WTC11 (cell line): Measurements from ENCODE around the gene CDH18. TPM values are rescaled to one million over a fixed set of nuclear protein-coding genes. Genes with fewer than 3 reads are reported as not detected.

ENCODE experiments used
- ATAC-seq: fragments of 200-7000 bp; cut with Tn5 transposase; 2 replicates; pipeline ENCODE4 v1.10.0; 2021; ENCODE audit warnings: mild to moderate bottlenecking, moderate library complexity
- CTCF ChIA-PET: fragments of 300-600 bp; sonication (Branson Sonifier 250); formaldehyde crosslinking; loops from one replicate; lab custom pipeline; 2021; ENCODE audit warnings: antibody characterized with exemption; lab: Charles Lee
- POLR2A ChIA-PET: fragments of 350-600 bp; sonication (Branson Sonifier 250); formaldehyde crosslinking; loops from one replicate; lab custom pipeline; 2021; ENCODE audit warnings: antibody characterized with exemption; lab: Charles Lee
- DNase-seq: peaks from one replicate; pipeline ENCODE4 v3.0.0; 2021; ENCODE audit warnings: low spot score
- H3K27ac Mint-ChIP-seq: 2 replicates; pipeline ENCODE4 v1.8.0; 2021; ENCODE audit warnings: mixed read lengths
- H3K27me3 Mint-ChIP-seq: 2 replicates; pipeline ENCODE4 v1.8.0; 2021; ENCODE audit warnings: low read depth, mild to moderate bottlenecking, moderate library complexity, mixed read lengths
- H3K36me3 Mint-ChIP-seq: 2 replicates; pipeline ENCODE4 v1.8.0; 2021; ENCODE audit warnings: mixed read lengths
- H3K4me1 Mint-ChIP-seq: 2 replicates; pipeline ENCODE4 v1.8.0; 2022; ENCODE audit warnings: mixed read lengths
- H3K4me3 Mint-ChIP-seq: 2 replicates; pipeline ENCODE4 v1.8.0; 2021; ENCODE audit warnings: mild to moderate bottlenecking, moderate library complexity, mixed read lengths
- H3K9me3 Mint-ChIP-seq: 2 replicates; pipeline ENCODE4 v1.8.0; 2021; ENCODE audit warnings: mixed read lengths
- CREM ChIP-seq: sonication (generic); formaldehyde crosslinking; IDR thresholded peaks from 2 replicates; pipeline ENCODE4 v1.8.1; 2022; ENCODE audit warnings: mild to moderate bottlenecking, missing genetic modification reagents, moderate library complexity
- GTF2I ChIP-seq: fragments of 250-450 bp; sonication (Bioruptor Pico); conservative IDR thresholded peaks from 2 replicates; pipeline ENCODE4 v1.4.0; 2021; ENCODE audit warnings: mild to moderate bottlenecking
- NFE2L1 ChIP-seq: sonication (generic); formaldehyde crosslinking; IDR thresholded peaks from 2 replicates; pipeline ENCODE4 v1.8.1; 2023; ENCODE audit warnings: missing genetic modification reagents
- NFYB ChIP-seq: sonication (generic); formaldehyde crosslinking; conservative IDR thresholded peaks from 2 replicates; pipeline ENCODE4 v1.8.0; 2022; ENCODE audit warnings: low read depth, missing genetic modification reagents
- RELA ChIP-seq: sonication (generic); formaldehyde crosslinking; IDR thresholded peaks from 2 replicates; pipeline ENCODE4 v1.8.1; 2022; ENCODE audit warnings: missing genetic modification reagents, mild to moderate bottlenecking, borderline replicate concordance
- ZNF121 ChIP-seq: sonication (generic); formaldehyde crosslinking; IDR thresholded peaks from 2 replicates; pipeline ENCODE4 v1.8.0; 2023; ENCODE audit warnings: missing genetic modification reagents
- ZNF219 ChIP-seq: sonication (generic); formaldehyde crosslinking; IDR thresholded peaks from 2 replicates; pipeline ENCODE4 v1.8.0; 2023; ENCODE audit warnings: missing genetic modification reagents, mild to moderate bottlenecking, borderline replicate concordance
- ZNF396 ChIP-seq: fragments of 250-450 bp; sonication (Bioruptor Pico); IDR thresholded peaks from 2 replicates; pipeline ENCODE4 v1.8.0; 2021; ENCODE audit warnings: mild to moderate bottlenecking, moderate library complexity, borderline replicate concordance
- ZNF416 ChIP-seq: fragments of 250-450 bp; sonication (Bioruptor Pico); IDR thresholded peaks from 2 replicates; pipeline ENCODE4 v1.9.0; 2021; ENCODE audit warnings: mild to moderate bottlenecking, inconsistent platforms
- total RNA-seq: library from RNA; stranded (reverse); gene quantifications from 3 replicates; pipeline ENCODE4 v1.2.3, GENCODE V29; 2021
- TF ChIP-seq, protein P1 (sequence below): sonication (generic); formaldehyde crosslinking; IDR thresholded peaks from 2 replicates; pipeline ENCODE4 v1.8.0; 2022; ENCODE audit warnings: mild to moderate bottlenecking, missing genetic modification reagents
- TF ChIP-seq, protein P2 (sequence below): sonication (generic); formaldehyde crosslinking; IDR thresholded peaks from 2 replicates; pipeline ENCODE4 v1.8.0; 2022; ENCODE audit warnings: mild to moderate bottlenecking, missing genetic modification reagents
- TF ChIP-seq, protein P3 (sequence below): sonication (generic); formaldehyde crosslinking; IDR thresholded peaks from 2 replicates; pipeline ENCODE4 v1.8.1; 2023; ENCODE audit warnings: mild to moderate bottlenecking, missing genetic modification reagents
- TF ChIP-seq, protein P4 (sequence below): sonication (generic); formaldehyde crosslinking; conservative IDR thresholded peaks from 2 replicates; pipeline ENCODE4 v1.8.1; 2022; ENCODE audit warnings: mild to moderate bottlenecking, missing genetic modification reagents
- TF ChIP-seq, protein P5 (sequence below): sonication (generic); formaldehyde crosslinking; IDR thresholded peaks from 2 replicates; pipeline ENCODE4 v1.8.0; 2022; ENCODE audit warnings: missing genetic modification reagents
- TF ChIP-seq, protein P6 (sequence below): sonication (generic); formaldehyde crosslinking; IDR thresholded peaks from 2 replicates; pipeline ENCODE4 v1.8.1; 2023; ENCODE audit warnings: mild to moderate bottlenecking, missing genetic modification reagents, borderline replicate concordance
- TF ChIP-seq, protein P7 (sequence below): fragments of 250-450 bp; sonication (Bioruptor Pico); conservative IDR thresholded peaks from 2 replicates; pipeline ENCODE4 v1.9.0; 2021; ENCODE audit warnings: mild to moderate bottlenecking
- TF ChIP-seq, protein P8 (sequence below): sonication (generic); formaldehyde crosslinking; IDR thresholded peaks from 2 replicates; pipeline ENCODE4 v1.8.1; 2022; ENCODE audit warnings: mild to moderate bottlenecking, missing genetic modification reagents, moderate library complexity, borderline replicate concordance

CDH18 gene
- total RNA-seq, 1 experiment from 2014 or later: 0.24 TPM

DNA sequence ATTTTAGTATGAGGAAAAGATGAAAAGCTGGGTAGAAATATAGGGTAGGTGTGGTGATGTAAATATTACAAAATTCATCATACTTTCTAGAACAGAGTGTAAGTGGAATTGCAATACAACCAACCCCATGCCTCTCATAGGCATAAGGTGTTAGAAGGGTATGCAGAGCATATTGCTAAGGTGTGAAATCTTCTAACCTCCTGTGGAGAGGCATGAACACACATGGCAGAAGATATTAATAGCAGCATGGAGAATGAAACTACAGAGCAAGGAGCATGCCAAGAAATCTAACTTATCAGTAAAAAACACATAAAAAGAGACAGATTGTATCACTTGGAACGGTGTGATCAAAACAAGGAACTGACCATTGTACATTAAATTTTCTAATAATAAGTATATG, 441.5 kb downstream of the CDH18 start:
- peaks cover under 1% of the 10 kb centered on the region for H3K9me3 Mint-ChIP-seq
- H3K4me3 Mint-ChIP-seq: no peak overlapping the region
- ATAC-seq (no peak), DNase-seq (no peak)
- TF ChIP-seq ZNF416 (CRISPR knock-in tag): no peak
- TF ChIP-seq, all 79 proteins: peak for 0
- ChIA-PET POLR2A (no interaction called here), CTCF (no interaction called here)
- Mint-ChIP-seq H3K27me3 (no peaks in the 10 kb centered on the region), H3K36me3 (no peaks in the 10 kb centered on the region), H3K4me1 (no peaks in the 10 kb centered on the region), H3K27ac (no peak overlapping the region)

DNA sequence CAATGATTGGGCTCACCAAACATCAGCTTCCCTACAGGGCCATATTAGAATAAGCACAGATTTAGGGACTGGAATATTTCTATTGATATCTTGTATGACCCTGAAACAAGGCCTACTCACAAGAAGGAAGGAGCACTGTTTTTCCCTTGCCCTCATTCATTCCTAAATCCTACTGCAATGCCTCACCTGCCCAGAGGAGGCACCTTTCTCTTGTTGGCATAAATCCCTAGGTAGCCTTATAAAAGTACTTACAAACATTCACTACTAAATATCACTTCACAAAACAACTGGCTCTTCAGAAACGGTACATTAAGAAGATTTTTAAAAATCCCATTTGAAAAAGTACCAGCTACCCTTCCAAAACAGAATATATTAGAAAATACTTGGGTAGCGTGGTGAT, 449.4 kb downstream of the CDH18 start:
- no peak for DNase-seq
- ChIA-PET CTCF (no interaction called here), POLR2A (no interaction called here)
- Mint-ChIP-seq H3K4me3 (no peak overlapping the region), H3K4me1 (no peaks in the 10 kb centered on the region), H3K9me3 (peaks cover 20% of the 10 kb centered on the region), H3K27me3 (no peaks in the 10 kb centered on the region), H3K36me3 (peaks cover 3% of the 10 kb centered on the region; the same call in 1 of the 2 replicates), H3K27ac (no peak overlapping the region)
- TF ChIP-seq ZNF121 (CRISPR knock-in tag) (no peak), ZNF396 (no peak), ZNF219 (CRISPR knock-in tag) (no peak)
- TF ChIP-seq, protein P1, sequence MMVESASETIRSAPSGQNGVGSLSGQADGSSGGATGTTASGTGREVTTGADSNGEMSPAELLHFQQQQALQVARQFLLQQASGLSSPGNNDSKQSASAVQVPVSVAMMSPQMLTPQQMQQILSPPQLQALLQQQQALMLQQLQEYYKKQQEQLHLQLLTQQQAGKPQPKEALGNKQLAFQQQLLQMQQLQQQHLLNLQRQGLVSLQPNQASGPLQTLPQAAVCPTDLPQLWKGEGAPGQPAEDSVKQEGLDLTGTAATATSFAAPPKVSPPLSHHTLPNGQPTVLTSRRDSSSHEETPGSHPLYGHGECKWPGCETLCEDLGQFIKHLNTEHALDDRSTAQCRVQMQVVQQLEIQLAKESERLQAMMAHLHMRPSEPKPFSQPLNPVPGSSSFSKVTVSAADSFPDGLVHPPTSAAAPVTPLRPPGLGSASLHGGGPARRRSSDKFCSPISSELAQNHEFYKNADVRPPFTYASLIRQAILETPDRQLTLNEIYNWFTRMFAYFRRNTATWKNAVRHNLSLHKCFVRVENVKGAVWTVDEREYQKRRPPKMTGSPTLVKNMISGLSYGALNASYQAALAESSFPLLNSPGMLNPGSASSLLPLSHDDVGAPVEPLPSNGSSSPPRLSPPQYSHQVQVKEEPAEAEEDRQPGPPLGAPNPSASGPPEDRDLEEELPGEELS (CRISPR knock-in tag): no peak
- TF ChIP-seq, protein P2, sequence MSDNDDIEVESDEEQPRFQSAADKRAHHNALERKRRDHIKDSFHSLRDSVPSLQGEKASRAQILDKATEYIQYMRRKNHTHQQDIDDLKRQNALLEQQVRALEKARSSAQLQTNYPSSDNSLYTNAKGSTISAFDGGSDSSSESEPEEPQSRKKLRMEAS (CRISPR knock-in tag): no peak
- TF ChIP-seq, protein P3, sequence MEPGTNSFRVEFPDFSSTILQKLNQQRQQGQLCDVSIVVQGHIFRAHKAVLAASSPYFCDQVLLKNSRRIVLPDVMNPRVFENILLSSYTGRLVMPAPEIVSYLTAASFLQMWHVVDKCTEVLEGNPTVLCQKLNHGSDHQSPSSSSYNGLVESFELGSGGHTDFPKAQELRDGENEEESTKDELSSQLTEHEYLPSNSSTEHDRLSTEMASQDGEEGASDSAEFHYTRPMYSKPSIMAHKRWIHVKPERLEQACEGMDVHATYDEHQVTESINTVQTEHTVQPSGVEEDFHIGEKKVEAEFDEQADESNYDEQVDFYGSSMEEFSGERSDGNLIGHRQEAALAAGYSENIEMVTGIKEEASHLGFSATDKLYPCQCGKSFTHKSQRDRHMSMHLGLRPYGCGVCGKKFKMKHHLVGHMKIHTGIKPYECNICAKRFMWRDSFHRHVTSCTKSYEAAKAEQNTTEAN (CRISPR knock-in tag): no peak
- TF ChIP-seq, protein P4, sequence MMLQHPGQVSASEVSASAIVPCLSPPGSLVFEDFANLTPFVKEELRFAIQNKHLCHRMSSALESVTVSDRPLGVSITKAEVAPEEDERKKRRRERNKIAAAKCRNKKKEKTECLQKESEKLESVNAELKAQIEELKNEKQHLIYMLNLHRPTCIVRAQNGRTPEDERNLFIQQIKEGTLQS (CRISPR knock-in tag): no peak
- ATAC-seq: peak; percentile 64

DNA sequence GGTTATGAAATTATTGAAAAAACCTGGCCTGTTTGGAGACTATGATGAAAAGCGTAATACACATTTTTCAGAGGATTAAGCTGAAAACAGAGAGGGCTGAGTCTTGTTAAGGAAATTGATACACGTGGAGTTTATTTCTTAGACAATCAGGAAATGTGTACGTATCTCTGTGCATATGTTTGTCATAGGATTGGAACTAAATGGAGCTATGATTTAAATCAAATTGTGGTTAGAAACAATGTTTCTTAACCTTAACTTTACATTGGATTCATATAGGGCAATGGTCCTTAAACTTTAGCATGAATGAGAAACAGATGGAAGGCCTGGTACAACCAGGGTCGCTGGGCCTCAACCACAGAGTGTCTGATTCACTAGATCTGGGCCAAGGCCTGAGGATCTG, 451.6 kb downstream of the CDH18 start:
- Mint-ChIP-seq H3K4me1 (no peaks in the 10 kb centered on the region), H3K27ac (no peak overlapping the region), H3K36me3 (peaks cover 3% of the 10 kb centered on the region; the same call in 1 of the 2 replicates), H3K27me3 (no peaks in the 10 kb centered on the region), H3K4me3 (no peak overlapping the region), H3K9me3 (peaks cover 18% of the 10 kb centered on the region)
- no peak for DNase-seq
- CTCF ChIA-PET: no interaction called here
- ATAC-seq: no peak
- POLR2A ChIA-PET: no interaction called here
- no peak for TF ChIP-seq NFYB (CRISPR knock-in tag)
- TF ChIP-seq, protein P5, sequence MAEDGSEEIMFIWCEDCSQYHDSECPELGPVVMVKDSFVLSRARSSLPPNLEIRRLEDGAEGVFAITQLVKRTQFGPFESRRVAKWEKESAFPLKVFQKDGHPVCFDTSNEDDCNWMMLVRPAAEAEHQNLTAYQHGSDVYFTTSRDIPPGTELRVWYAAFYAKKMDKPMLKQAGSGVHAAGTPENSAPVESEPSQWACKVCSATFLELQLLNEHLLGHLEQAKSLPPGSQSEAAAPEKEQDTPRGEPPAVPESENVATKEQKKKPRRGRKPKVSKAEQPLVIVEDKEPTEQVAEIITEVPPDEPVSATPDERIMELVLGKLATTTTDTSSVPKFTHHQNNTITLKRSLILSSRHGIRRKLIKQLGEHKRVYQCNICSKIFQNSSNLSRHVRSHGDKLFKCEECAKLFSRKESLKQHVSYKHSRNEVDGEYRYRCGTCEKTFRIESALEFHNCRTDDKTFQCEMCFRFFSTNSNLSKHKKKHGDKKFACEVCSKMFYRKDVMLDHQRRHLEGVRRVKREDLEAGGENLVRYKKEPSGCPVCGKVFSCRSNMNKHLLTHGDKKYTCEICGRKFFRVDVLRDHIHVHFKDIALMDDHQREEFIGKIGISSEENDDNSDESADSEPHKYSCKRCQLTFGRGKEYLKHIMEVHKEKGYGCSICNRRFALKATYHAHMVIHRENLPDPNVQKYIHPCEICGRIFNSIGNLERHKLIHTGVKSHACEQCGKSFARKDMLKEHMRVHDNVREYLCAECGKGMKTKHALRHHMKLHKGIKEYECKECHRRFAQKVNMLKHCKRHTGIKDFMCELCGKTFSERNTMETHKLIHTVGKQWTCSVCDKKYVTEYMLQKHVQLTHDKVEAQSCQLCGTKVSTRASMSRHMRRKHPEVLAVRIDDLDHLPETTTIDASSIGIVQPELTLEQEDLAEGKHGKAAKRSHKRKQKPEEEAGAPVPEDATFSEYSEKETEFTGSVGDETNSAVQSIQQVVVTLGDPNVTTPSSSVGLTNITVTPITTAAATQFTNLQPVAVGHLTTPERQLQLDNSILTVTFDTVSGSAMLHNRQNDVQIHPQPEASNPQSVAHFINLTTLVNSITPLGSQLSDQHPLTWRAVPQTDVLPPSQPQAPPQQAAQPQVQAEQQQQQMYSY (CRISPR knock-in tag): no peak
- TF ChIP-seq ZNF396: no peak
- TF ChIP-seq GTF2I: no peak
- TF ChIP-seq, protein P6, sequence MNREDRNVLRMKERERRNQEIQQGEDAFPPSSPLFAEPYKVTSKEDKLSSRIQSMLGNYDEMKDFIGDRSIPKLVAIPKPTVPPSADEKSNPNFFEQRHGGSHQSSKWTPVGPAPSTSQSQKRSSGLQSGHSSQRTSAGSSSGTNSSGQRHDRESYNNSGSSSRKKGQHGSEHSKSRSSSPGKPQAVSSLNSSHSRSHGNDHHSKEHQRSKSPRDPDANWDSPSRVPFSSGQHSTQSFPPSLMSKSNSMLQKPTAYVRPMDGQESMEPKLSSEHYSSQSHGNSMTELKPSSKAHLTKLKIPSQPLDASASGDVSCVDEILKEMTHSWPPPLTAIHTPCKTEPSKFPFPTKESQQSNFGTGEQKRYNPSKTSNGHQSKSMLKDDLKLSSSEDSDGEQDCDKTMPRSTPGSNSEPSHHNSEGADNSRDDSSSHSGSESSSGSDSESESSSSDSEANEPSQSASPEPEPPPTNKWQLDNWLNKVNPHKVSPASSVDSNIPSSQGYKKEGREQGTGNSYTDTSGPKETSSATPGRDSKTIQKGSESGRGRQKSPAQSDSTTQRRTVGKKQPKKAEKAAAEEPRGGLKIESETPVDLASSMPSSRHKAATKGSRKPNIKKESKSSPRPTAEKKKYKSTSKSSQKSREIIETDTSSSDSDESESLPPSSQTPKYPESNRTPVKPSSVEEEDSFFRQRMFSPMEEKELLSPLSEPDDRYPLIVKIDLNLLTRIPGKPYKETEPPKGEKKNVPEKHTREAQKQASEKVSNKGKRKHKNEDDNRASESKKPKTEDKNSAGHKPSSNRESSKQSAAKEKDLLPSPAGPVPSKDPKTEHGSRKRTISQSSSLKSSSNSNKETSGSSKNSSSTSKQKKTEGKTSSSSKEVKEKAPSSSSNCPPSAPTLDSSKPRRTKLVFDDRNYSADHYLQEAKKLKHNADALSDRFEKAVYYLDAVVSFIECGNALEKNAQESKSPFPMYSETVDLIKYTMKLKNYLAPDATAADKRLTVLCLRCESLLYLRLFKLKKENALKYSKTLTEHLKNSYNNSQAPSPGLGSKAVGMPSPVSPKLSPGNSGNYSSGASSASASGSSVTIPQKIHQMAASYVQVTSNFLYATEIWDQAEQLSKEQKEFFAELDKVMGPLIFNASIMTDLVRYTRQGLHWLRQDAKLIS (CRISPR knock-in tag): no peak
- no peak for TF ChIP-seq RELA (CRISPR knock-in tag)
- no peak for TF ChIP-seq CREM (CRISPR knock-in tag)
- TF ChIP-seq, protein P7, sequence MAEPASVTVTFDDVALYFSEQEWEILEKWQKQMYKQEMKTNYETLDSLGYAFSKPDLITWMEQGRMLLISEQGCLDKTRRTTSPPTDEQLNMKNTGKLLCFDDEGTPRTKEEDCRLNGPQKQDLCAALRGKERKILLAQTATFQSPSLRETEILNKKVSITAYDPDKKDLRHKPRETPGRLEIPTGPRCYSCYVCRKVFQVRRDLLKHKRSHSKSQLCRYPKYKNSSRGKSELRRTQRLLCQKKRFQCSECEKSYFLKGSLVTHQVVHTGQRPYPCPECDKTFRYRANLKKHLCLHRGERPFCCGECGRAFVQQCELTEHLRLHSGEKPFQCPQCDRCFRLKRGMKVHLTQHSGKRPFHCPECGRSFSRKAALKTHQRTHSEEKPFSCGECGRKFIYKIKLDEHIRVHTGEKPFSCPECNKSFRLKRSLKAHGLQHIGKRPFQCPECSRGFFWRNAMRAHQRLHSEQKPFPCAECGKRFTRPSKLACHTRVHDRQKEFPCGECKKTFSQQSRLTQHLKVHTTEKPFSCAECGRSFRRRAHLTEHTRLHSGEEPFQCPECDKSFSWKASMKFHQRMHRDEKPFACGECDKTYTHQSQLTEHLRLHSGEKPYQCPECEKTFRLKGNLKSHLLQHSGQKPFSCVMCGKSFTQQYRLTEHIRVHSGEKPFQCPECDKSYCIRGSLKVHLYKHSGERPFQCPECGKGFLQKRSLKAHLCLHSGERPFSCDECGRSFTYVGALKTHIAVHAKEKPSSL (CRISPR knock-in tag): no peak
- TF ChIP-seq, protein P8, sequence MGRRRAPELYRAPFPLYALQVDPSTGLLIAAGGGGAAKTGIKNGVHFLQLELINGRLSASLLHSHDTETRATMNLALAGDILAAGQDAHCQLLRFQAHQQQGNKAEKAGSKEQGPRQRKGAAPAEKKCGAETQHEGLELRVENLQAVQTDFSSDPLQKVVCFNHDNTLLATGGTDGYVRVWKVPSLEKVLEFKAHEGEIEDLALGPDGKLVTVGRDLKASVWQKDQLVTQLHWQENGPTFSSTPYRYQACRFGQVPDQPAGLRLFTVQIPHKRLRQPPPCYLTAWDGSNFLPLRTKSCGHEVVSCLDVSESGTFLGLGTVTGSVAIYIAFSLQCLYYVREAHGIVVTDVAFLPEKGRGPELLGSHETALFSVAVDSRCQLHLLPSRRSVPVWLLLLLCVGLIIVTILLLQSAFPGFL (CRISPR knock-in tag): no peak
- no peak for TF ChIP-seq NFE2L1 (CRISPR knock-in tag)
